Stimulated activated CD4-positive, alpha-beta T cell treated with anti-CD3 and anti-CD28 coated beads, Interleukin-15, amount 100 ng/mL, for 1 hour (primary cell): ENCODE measurements around the gene MYH3.
A peak's percentile ranks its signal among the peaks of the same experiment; 100 is the strongest.

Experiments used
- DNase-seq, 2 donors: peaks; one replicate each; pipeline ENCODE4 v3.0.0-alpha.2; 2020; ENCODE audit warnings: low read depth in 1 of 2, low spot score in 1 of 2

Gene MYH3

GRCh38 chr17:10649602-10650001 is 7.5 kb downstream of the MYH3 start:
- no peak for DNase-seq

DNA sequence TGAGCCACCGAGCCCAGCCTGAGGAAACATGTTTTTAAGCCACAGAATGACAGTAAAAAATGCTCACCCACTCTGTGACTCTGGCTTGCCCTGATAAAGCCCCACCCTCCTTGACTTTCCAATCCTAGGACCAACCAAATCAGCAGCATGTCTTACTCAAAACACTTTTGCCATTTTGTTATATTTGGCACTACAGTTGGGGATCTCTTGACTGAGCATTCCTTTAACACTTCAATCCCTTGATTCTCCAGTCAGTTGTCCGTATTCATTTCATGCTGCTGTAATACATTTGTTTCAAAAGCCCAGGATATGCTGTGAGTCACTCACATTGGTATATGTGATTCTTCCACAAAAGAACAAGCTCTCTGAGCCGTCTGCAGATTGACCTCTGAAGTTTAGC is 8.2 kb downstream of the MYH3 start:
- DNase-seq, result no peak

GRCh38 chr17:10648381-10648780 is 8.7 kb downstream of the MYH3 start:
- no peak for DNase-seq

DNA sequence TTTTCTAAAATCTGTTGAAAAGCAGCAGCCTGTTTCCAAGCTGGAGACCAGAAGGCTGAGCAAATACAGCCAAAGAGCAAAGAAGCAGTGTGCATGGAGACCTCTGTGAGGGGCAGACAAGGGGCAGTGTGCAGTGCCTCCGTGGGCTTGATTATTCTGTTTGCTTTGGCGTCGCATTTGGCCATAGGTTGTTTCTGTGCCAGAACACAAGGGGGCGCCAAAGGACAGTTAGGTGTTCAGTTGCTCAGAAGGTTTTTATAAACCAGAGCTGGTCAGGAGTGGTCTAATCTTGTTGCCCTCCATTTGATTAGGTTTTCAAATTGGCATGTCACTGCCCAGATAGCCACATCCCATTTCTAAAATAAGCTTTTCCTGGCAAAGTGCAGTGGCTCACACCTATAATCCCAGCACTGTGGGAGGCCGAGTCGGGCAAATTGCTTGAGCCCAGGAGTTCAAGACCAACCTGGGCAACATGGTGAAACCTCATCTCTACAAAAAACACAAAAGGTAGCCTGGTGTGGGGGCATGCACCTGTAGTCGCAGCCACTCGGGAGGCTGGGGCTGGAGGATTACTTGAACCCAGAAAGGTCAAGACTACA is 10.6 kb downstream of the MYH3 start:
- DNase-seq, result peak; percentile 45 to 54

GRCh38 chr17:10640475-10640874 is 16.6 kb downstream of the MYH3 start:
- no peak for DNase-seq

- DNase-seq, result no peak
Measured at GRCh38 chr17:10638151-10638550, 19.0 kb downstream of the MYH3 start.

DNA sequence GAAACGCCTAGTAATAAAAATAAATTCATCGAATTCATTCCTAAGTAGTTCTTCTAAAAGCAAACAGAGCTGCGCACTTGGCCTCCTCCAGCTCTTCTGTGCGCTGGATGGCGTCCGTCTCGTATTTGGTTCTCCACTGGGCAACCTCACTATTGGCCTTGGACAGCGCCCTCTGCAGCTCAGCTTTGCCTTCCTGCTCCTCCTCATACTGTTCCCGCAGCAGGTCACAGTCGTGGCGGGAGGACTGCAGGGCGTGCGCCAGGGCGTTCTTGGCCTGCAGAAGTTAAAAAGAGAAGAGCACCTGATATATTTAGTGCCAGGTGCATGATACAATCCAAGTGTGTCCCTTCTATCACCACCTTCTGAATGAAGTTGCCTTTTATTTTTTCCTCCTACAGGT is 21.8 kb downstream of the MYH3 start:
- no peak for DNase-seq

DNA sequence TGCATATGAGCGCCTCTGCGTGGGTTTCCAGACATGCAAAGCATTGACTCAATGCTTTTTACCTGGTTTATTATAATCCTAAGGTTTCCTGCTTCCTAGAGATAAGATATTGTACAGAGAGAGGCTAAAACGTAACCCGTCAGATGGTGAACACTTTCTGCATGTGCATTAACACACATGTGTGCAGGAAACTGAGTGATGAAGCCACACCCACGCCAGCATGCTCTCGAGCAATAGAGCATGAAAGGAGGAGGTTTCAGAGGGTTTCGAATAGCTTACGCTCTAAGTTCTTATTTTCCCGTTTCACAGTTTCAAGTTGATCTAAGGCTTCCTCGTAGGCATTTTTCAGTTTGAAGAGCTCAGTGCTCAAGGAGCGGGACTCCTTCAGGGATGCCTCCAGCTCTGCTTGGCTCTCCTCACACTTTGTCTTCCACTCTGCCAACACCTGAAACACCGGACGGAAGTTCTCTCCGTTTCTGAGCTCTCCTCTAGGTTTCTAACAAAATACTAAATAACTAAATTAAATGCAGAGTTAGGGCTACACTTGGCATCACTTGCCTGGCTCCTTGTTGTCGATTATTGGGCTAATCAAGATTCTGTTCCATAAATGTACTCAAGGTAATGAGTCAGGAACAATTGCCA is 23.2 kb downstream of the MYH3 start:
- no peak for DNase-seq

GRCh38 chr17:10631701-10632100 is 25.4 kb downstream of the MYH3 start:
- DNase-seq, result no peak

GRCh38 chr17:10631048-10631700 is 25.9 kb downstream of the MYH3 start:
- no peak for DNase-seq

- no peak for DNase-seq
Measured at GRCh38 chr17:10629706-10630105, 27.4 kb downstream of the MYH3 start.

GRCh38 chr17:10628756-10629155 is 28.4 kb downstream of the MYH3 start:
- DNase-seq, result no peak

DNA sequence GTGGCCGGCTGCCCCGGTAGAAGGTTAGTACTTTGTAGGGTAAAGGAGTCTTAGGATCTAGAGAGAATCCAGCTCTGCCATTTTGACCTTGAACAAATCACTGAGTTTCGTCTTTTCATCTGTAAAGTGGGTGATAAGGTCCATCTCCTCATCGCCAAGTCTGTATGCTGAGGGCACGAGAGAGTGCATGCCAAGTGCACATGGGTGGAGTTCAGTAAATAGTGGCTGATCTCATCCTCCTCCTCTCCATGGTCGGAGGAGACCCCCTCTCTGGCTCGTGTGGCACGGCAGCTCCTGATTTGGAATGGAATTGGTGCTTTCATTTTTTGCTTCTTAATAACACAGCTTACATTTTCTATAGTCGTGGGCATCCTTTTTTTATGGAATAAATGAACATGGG is 30.7 kb downstream of the MYH3 start:
- no peak for DNase-seq

DNA sequence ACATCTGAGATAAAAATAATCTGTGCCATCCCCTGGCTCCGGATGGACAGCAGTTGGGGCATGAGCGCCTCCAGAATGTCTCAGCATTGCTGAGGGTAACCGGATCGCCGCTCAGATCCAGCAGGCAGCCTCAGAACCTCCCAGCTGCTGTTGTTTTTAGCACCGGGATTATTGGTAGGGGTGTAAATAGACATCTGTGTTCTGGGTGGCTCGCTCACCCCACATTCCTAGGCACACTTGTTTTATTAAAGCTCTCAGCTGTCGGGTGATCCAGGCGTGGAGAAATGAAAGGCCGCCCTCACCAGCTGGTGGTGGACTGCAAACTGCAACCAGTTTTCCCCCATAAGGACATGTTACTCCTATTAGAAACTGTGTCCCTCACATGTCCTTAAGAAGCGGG is 32.1 kb downstream of the MYH3 start:
- no peak for DNase-seq

DNA sequence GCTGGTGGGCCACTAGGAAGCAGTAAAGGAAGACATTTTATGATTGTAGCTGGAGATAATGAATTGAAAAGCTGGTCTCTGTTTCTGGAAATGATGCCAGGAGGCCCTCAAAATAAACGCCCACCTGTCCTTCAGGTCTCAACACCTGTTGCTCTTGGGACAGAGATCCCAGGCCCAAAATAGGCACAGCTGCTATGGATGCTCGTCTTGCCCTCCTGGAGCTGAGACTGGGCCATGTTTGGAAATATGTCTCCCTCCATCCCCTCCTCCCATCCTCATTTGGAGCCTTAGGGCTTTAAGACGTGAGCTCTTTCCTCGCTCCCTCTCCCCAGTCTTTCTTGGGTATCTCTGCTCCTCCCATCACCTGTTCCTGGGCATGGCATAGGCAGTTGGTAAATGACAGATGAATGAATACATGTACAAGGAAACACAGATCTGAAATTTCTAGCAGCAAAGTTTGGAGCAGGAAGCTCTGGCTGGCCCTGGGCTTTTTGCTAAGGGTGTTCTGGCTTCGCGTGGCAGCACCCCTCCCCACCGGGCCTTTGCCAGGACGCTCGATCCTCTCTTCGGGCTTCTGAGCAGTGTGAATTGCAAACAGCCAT is 33.3 kb downstream of the MYH3 start:
- no peak for DNase-seq

GRCh38 chr17:10622617-10623485 is 34.3 kb downstream of the MYH3 start:
- no peak for DNase-seq

GRCh38 chr17:10621397-10621796 is 35.7 kb downstream of the MYH3 start:
- no peak for DNase-seq

DNA sequence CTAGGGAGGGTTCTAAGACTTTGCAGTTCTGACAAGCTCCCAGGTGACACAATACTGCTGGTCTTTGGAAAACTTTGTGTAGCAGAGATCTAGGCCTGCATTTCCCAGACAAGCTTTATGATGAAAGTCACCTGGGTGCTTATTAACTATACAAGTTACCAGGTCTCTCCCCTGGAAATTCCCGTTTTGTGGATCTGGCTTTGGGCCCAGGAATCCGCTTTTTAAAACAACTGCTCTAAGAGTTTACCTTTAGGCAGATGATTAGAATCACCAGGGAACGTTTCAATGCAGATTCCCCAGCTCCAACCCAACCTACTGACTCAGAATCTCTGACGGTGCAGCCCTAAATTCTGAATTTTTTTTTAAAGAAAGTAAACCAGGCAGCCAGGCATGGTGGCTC is 36.3 kb downstream of the MYH3 start:
- DNase-seq, result no peak

DNA sequence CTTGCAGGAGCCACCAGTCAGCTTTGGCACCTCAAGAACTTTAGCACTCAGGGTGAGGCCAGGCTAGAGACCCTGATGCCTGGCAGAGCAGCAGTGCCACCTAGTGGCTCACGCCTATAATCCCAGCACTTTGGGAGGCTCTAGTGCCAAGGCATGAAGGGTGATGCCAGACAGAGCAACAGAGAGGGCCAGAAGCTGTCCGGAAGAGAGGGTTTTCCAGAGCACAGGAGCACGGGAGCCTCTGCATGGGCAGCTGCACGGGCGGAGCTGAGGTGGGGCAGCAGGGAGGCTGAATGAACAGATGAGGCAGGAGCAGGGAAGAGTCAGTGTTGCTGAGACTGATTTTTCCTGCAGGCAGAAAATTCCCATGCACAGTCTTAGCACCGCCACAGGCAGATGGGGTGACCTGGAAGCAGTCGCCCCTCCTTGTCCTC is 38.9 kb downstream of the MYH3 start:
- DNase-seq, result peak; percentile 17 to 22

GRCh38 chr17:10617120-10617505 is 40.0 kb downstream of the MYH3 start:
- DNase-seq, result no peak

GRCh38 chr17:10616502-10617119 is 40.5 kb downstream of the MYH3 start:
- peak; percentile 16 to 58 for DNase-seq
